Right lobe of liver (tissue), 6 donors: ENCODE results near the gene CGB8. TPM values are rescaled to one million over a fixed set of nuclear protein-coding genes. Genes with fewer than 3 reads are reported as not detected.

Experiments used
- ATAC-seq, 4 donors: fragments of 200-7000 bp; cut with Tn5 transposase; one replicate each; pipeline ENCODE4 v1.9.1; 2020; ENCODE audit warnings: mild to moderate bottlenecking in 4 of 4, moderate library complexity in 4 of 4
- DNase-seq, 3 donors: peaks; one replicate each; pipeline ENCODE4 v3.0.0-alpha.2; 2020
- H3K27ac ChIP-seq, 3 donors: fragments of 200-600 bp; one replicate each; pipeline ENCODE4 v1.8.0; 2022
- H3K27me3 ChIP-seq, 2 donors: fragments of 200-600 bp; one replicate each; pipeline ENCODE4 v1.8.0; 2022
- H3K36me3 ChIP-seq, 4 donors: fragments of 200-600 bp; sonication (generic) in 1 of 4; one replicate each; pipeline versions ENCODE4 v1.5.1 to v1.8.0; 2017 to 2022; ENCODE audit warnings: control low read depth in 1 of 4
- H3K4me1 ChIP-seq, 4 donors: fragments of 200-600 bp; sonication (generic) in 1 of 4; one replicate each; pipeline versions ENCODE4 v1.5.1 to v1.8.0; 2017 to 2022; ENCODE audit warnings: control low read depth in 1 of 4
- H3K4me3 ChIP-seq, 3 donors: fragments of 200-600 bp; one replicate each; pipeline ENCODE4 v1.8.0; 2022
- H3K9me3 ChIP-seq, 4 donors: fragments of 200-600 bp; sonication (generic) in 1 of 4; one replicate each; pipeline versions ENCODE4 v1.5.1 to v1.8.0; 2017 to 2022; ENCODE audit warnings: control low read depth in 1 of 4
- CTCF ChIP-seq, 4 donors: fragments of 200-600 bp in 3 of 4; fragments of 450-650 bp in 1 of 4; IDR thresholded peaks; one replicate each; pipeline versions ENCODE4 v1.5.1 to v1.8.0; 2016 to 2022; ENCODE audit warnings: antibody characterized with exemption in 4 of 4, mild to moderate bottlenecking in 2 of 4
- POLR2A ChIP-seq: fragments of 450-650 bp; IDR thresholded peaks from one replicate; pipeline ENCODE4 v1.6.1; 2017; ENCODE audit warnings: antibody characterized with exemption, mild to moderate bottlenecking
- WGBS: methylation state at CpG from one replicate; pipeline ENCODE4 v1.1.6; 2018; ENCODE audit warnings: low coverage, low lambda C conversion rate; ENCODE audit not compliant: insufficient coverage; ENCODE audit errors: missing lambda C conversion rate; 5-methylcytosine and 5-hydroxymethylcytosine counted together
- intact Hi-C, 2 donors: fragments of 100-400 bp; cut with DNase I; formaldehyde crosslinking; loops; one replicate each; pipeline versions ENCODE4 v1.11.2 to v1.14.1; 2022
- total RNA-seq, 6 experiments: library from RNA; depleted of rRNA in 2 of 6; stranded (reverse); fragments of >200 nt in 2 of 6; fragmentation: NEBNext Ultra II Directional in 3 of 6; extraction: Animal tissue kit (Norgen Biotek cat#: 25700) in 3 of 6; gene quantifications; one replicate each; pipeline versions ENCODE4 v1.1.0 to v1.2.4, GENCODE V29; 2016 to 2023
- donor health status: DM: no; HTN: yes; CAD: no.
- donor health status: DM: no; HTN: no; CAD: no.
- donor health status: DM: no; HTN: no; CAD: no.
- donor health status: DM: no; HTN: yes; CAD: no.
- donor health status: DM: no; HTN: yes; CAD: no.

Gene CGB8
- total RNA-seq, 6 experiments from 2014 or later, result not detected

GRCh38 chr19:49061445-49061844 is 12.5 kb upstream of the CGB8 start:
- no peaks in the 10 kb centered on the region for H3K9me3 ChIP-seq
- H3K4me1 ChIP-seq, result peaks cover 0 to 5% (median under 1%) of the 10 kb centered on the region in 4 donors
- H3K27me3 ChIP-seq, result no peaks in the 10 kb centered on the region
- intact Hi-C loops, result no loop called here
- H3K4me3 ChIP-seq, result no peak overlapping the region
- no peak for DNase-seq
- no peak for TF ChIP-seq CTCF (IDR thresholded peaks at IDR 0.05)
- no peak for TF ChIP-seq POLR2A
- 42% methylated on average over 10 of the region's 25 CpGs for WGBS
- no peak overlapping the region for H3K27ac ChIP-seq
- no peaks in the 10 kb centered on the region for H3K36me3 ChIP-seq
- ATAC-seq, result no peak

- Histone ChIP-seq H3K4me3 (no peak overlapping the region), H3K27ac (no peak overlapping the region), H3K9me3 (no peaks in the 10 kb centered on the region), H3K27me3 (no peaks in the 10 kb centered on the region), H3K4me1 (peaks cover 0 to 9% (median under 1%) of the 10 kb centered on the region in 4 donors), H3K36me3 (no peaks in the 10 kb centered on the region)
- DNase-seq (no peak), ATAC-seq (no peak)
- TF ChIP-seq CTCF (IDR thresholded peaks at IDR 0.05) (no peak), POLR2A (no peak)
- intact Hi-C loops, result no loop called here
- WGBS, result no CpG with 5 or more reads among the region's 2 CpGs
Observed at GRCh38 chr19:49061000-49061399, 12.1 kb upstream of the CGB8 start.

GRCh38 chr19:49059053-49059452 is 10.1 kb upstream of the CGB8 start:
- intact Hi-C loops, result no loop called here
- no peak for TF ChIP-seq CTCF (IDR thresholded peaks at IDR 0.05)
- TF ChIP-seq POLR2A, result no peak
- peaks cover 0 to 9% (median under 1%) of the 10 kb centered on the region in 4 donors for H3K4me1 ChIP-seq
- no peak for DNase-seq
- no peak overlapping the region for H3K4me3 ChIP-seq
- 70% methylated on average over 9 of the region's 9 CpGs for WGBS
- H3K36me3 ChIP-seq, result no peaks in the 10 kb centered on the region
- H3K9me3 ChIP-seq, result no peaks in the 10 kb centered on the region
- no peaks in the 10 kb centered on the region for H3K27me3 ChIP-seq
- ATAC-seq, result no peak
- no peak overlapping the region for H3K27ac ChIP-seq

GRCh38 chr19:49058562-49058961 is 9.7 kb upstream of the CGB8 start:
- Histone ChIP-seq H3K4me3 (no peak overlapping the region), H3K27ac (no peak overlapping the region), H3K36me3 (no peaks in the 10 kb centered on the region), H3K9me3 (no peaks in the 10 kb centered on the region), H3K27me3 (no peaks in the 10 kb centered on the region), H3K4me1 (peaks cover 0 to 9% (median under 1%) of the 10 kb centered on the region in 4 donors)
- intact Hi-C loops, result no loop called here
- TF ChIP-seq CTCF (IDR thresholded peaks at IDR 0.05) (no peak), POLR2A (no peak)
- 27% methylated on average over 5 of the region's 10 CpGs for WGBS
- DNase-seq (no peak), ATAC-seq (no peak)
